NCI-H774 (cell line): ENCODE measurements around the gene HSPH1.

Experiments
- DNase-seq: peaks from one replicate; lab custom pipeline; 2025; lab: John Stamatoyannopoulos, UW

HSPH1 gene

GRCh38 chr13:31096654-31097302 is 64.9 kb downstream of the HSPH1 start:
- no peak for DNase-seq

- no peak for DNase-seq
Observed at GRCh38 chr13:31094331-31095015, 67.2 kb downstream of the HSPH1 start.

- DNase-seq = no peak
Observed at GRCh38 chr13:31093145-31093885, 68.4 kb downstream of the HSPH1 start.

- DNase-seq = no peak
Observed at GRCh38 chr13:31092646-31093045, 69.1 kb downstream of the HSPH1 start.

DNA sequence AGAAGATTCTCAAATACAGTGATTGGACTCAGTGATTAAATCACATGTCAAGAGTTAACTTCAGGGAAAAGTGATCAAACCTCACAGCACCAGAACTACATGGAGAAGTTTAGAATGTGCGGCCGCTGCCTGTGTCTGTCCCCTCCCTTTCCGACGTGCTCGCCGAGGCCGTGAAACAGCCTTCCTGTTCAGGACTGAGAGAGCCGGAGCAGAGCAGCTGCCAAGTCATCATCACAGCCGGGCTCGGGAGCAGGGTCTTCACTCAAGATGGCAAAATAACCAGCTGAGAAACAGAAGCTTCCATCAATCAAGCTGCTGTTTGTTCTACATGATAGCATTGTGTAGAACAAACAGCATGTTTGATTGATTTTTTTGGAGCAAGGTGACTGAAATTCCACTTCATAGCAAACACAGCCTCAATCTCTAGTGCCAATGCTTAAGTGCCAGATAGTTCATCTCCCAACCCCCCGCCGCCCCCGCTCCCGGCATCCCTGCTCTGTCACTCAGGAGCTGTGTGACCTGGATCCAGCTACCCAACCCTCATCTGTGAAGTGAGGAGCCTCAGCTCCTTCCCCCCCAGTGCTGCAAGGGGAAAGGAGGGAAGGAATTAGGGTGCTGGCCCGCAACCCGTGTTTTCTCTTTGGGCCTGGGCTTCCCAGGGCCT is 70.6 kb downstream of the HSPH1 start:
- DNase-seq = no peak

- DNase-seq = no peak
Observed at GRCh38 chr13:31090096-31090495, 71.6 kb downstream of the HSPH1 start.

- no peak for DNase-seq
Observed at GRCh38 chr13:31089649-31090048, 72.1 kb downstream of the HSPH1 start.

GRCh38 chr13:31088826-31089420 is 72.8 kb downstream of the HSPH1 start:
- no peak for DNase-seq
